HuH-7 (cell line): ENCODE data around the gene ACTL7A.
"Not testable (repeated sequence)": the region's sequence is repeated elsewhere in the genome, so short reads cannot be mapped to it uniquely, and the experiment has no call there.

Experiments used
- DNase-seq: peaks from one replicate; pipeline ENCODE4 v3.0.0; 2011; ENCODE audit warnings: low spot score

ACTL7A gene

GRCh38 chr9:108880738-108881316 is 18.8 kb downstream of the ACTL7A start:
- no peak for DNase-seq

GRCh38 chr9:108882052-108882888 is 20.2 kb downstream of the ACTL7A start:
- no peak for DNase-seq

- DNase-seq, result no peak
Observed at GRCh38 chr9:108883085-108883484, 21.0 kb downstream of the ACTL7A start.

- no peak for DNase-seq
Observed at GRCh38 chr9:108884701-108885100, 22.6 kb downstream of the ACTL7A start.

GRCh38 chr9:108885643-108886348 is 23.7 kb downstream of the ACTL7A start:
- DNase-seq, result peak; percentile 77

- DNase-seq, result not testable (repeated sequence)
Observed at GRCh38 chr9:108886594-108887271, 24.7 kb downstream of the ACTL7A start.

GRCh38 chr9:108889649-108890067 is 27.6 kb downstream of the ACTL7A start:
- peak; percentile 39 for DNase-seq

GRCh38 chr9:108894225-108894997 is 32.3 kb downstream of the ACTL7A start:
- DNase-seq, result peak; percentile 46

GRCh38 chr9:108897324-108898096 is 35.4 kb downstream of the ACTL7A start:
- no peak for DNase-seq

- DNase-seq, result not testable (repeated sequence)
Observed at GRCh38 chr9:108899023-108899695, 37.1 kb downstream of the ACTL7A start.

GRCh38 chr9:108900176-108900575 is 38.1 kb downstream of the ACTL7A start:
- no peak for DNase-seq

GRCh38 chr9:108903420-108904103 is 41.5 kb downstream of the ACTL7A start:
- DNase-seq, result no peak

GRCh38 chr9:108904161-108904560 is 42.1 kb downstream of the ACTL7A start:
- no peak for DNase-seq

- DNase-seq, result no peak
Observed at GRCh38 chr9:108905494-108905893, 43.4 kb downstream of the ACTL7A start.

GRCh38 chr9:108910402-108910801 is 48.3 kb downstream of the ACTL7A start:
- no peak for DNase-seq

GRCh38 chr9:108910914-108911313 is 48.8 kb downstream of the ACTL7A start:
- DNase-seq, result no peak

GRCh38 chr9:108911820-108912219 is 49.8 kb downstream of the ACTL7A start:
- no peak for DNase-seq
